Right atrium auricular region (tissue), 2 donors: ENCODE measurements around the gene ARHGAP45. TPM values are rescaled to one million over a fixed set of nuclear protein-coding genes. Genes with fewer than 3 reads are reported as not detected.
A peak's percentile ranks its signal among the peaks of the same experiment; 100 is the strongest.
"Not testable (repeated sequence)": the region's sequence is repeated elsewhere in the genome, so short reads cannot be mapped to it uniquely, and the experiment has no call there.

Experiments
- DNase-seq: peaks from one replicate; pipeline ENCODE4 v3.0.0-alpha.2; 2019; ENCODE audit warnings: low spot score
- H3K27ac ChIP-seq, 2 donors: fragments of 200-600 bp; sonication (generic); 1 replicate in 1 of 2; 2 replicates in 1 of 2; pipeline ENCODE4 v1.5.1; 2016 to 2019
- H3K27me3 ChIP-seq, 2 donors: fragments of 200-600 bp; sonication (generic); one replicate each; pipeline versions ENCODE4 v1.5.1 to v1.6.0; 2017 to 2019
- H3K36me3 ChIP-seq: fragments of 200-600 bp; sonication (generic); one replicate; pipeline ENCODE4 v1.5.1; 2016
- H3K4me1 ChIP-seq, 2 donors: fragments of 200-600 bp; sonication (generic); one replicate each; pipeline versions ENCODE4 v1.5.1 to v1.6.0; 2017 to 2019
- H3K4me3 ChIP-seq, 2 donors: fragments of 200-600 bp; sonication (generic); 1 replicate in 1 of 2; 2 replicates in 1 of 2; pipeline ENCODE4 v1.5.1; 2017 to 2019; ENCODE audit warnings: mild to moderate bottlenecking in 1 of 2, moderate library complexity in 1 of 2
- H3K9me3 ChIP-seq, 2 donors: fragments of 200-600 bp; sonication (generic); one replicate each; pipeline ENCODE4 v1.5.1; 2019
- total RNA-seq, 2 donors: library from RNA; depleted of rRNA; stranded (reverse); fragments of >200 nt; gene quantifications; one replicate each; pipeline ENCODE4 v1.1.0, GENCODE V29; 2016
- TF ChIP-seq, protein P1 (sequence below), 2 donors: fragments of 200-600 bp; sonication (generic); IDR thresholded peaks; one replicate each; pipeline ENCODE4 v1.5.1; 2019; ENCODE audit warnings: antibody characterized with exemption in 2 of 2

Gene ARHGAP45
- total RNA-seq, 2 donors from 2014 or later = 5.2 to 12.8 TPM

DNA sequence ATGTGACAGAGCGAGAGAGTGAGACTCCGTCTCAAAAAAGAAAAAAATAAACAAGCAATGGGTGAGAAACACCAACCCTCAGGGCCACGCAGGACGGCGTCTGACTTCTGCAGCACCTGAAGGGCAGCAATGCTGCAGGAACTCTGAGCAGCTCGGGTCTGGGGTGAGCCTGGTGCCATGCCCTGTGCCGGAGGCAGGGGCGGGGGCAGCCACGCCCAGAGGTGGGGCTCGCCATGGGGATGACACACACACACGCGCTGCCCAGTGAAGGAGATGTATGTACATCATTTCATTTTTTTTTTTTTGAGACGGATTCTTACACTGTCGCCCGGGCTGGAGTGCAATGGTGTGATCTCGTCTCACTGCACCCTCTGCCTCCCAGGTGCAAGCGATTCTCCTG is 61.1 kb downstream of the ARHGAP45 start:
- H3K9me3 ChIP-seq = no peaks in the 10 kb centered on the region
- DNase-seq = no peak
- no peak overlapping the region for H3K27ac ChIP-seq
- no peak overlapping the region for H3K4me3 ChIP-seq
- TF ChIP-seq, protein P1, sequence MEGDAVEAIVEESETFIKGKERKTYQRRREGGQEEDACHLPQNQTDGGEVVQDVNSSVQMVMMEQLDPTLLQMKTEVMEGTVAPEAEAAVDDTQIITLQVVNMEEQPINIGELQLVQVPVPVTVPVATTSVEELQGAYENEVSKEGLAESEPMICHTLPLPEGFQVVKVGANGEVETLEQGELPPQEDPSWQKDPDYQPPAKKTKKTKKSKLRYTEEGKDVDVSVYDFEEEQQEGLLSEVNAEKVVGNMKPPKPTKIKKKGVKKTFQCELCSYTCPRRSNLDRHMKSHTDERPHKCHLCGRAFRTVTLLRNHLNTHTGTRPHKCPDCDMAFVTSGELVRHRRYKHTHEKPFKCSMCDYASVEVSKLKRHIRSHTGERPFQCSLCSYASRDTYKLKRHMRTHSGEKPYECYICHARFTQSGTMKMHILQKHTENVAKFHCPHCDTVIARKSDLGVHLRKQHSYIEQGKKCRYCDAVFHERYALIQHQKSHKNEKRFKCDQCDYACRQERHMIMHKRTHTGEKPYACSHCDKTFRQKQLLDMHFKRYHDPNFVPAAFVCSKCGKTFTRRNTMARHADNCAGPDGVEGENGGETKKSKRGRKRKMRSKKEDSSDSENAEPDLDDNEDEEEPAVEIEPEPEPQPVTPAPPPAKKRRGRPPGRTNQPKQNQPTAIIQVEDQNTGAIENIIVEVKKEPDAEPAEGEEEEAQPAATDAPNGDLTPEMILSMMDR (IDR thresholded peaks at IDR 0.05) = no peak
- peaks cover 50% of the 10 kb centered on the region for H3K36me3 ChIP-seq
- peaks cover 0 to 35% of the 10 kb centered on the region in 2 donors for H3K4me1 ChIP-seq
- no peaks in the 10 kb centered on the region for H3K27me3 ChIP-seq

DNA sequence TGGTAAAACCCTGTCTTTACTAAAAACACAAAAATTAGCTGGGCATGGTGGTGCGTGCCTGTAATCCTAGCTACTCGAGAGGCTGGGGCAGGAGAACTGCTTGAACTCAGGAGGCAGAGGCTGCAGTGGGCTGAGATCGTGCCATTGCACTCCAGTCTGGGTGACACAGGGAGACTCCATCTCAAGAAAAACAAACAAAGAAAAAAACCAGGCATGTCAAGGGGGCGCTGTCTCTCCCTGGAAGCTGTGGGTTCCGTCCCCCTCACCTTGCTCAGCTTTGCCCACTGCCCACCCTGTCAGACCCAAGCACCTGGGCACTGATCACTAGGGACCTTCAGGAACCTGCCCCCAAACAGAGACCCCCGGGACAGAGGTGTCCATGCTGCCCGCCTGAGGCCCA is 62.1 kb downstream of the ARHGAP45 start:
- not testable (repeated sequence) for H3K4me3 ChIP-seq, H3K27me3 ChIP-seq, H3K9me3 ChIP-seq, DNase-seq, H3K27ac ChIP-seq
- Histone ChIP-seq H3K36me3 (peaks cover 40% of the 10 kb centered on the region), H3K4me1 (peaks cover 0 to 40% of the 10 kb centered on the region in 2 donors)

DNA sequence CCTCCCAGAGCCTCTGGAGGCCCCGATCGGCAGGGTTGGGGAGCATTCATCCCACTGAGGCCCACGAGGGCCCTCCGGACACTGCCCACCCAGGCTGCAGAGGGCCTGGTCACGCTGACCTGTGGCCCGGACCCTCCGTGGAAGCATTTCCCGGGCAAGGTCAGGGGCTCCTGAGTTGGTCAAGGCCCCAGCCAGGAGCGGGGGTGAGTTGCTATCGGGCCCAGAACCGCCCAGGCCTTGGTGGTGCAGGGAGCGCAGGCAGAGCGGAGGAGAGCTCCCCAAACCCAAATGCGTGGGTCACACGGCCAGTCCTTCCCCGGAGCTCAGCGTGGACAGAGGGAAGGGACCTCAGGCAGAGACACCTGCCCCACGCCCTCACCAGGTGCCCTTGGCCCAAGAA is 62.6 kb downstream of the ARHGAP45 start:
- TF ChIP-seq, protein P1 (IDR thresholded peaks at IDR 0.05) = no peak
- H3K36me3 ChIP-seq = peaks cover 36% of the 10 kb centered on the region
- H3K9me3 ChIP-seq = no peaks in the 10 kb centered on the region
- no peak for DNase-seq
- peaks cover 0 to 40% of the 10 kb centered on the region in 2 donors for H3K4me1 ChIP-seq
- H3K27ac ChIP-seq = no peak overlapping the region
- H3K27me3 ChIP-seq = no peaks in the 10 kb centered on the region
- no peak overlapping the region for H3K4me3 ChIP-seq

DNA sequence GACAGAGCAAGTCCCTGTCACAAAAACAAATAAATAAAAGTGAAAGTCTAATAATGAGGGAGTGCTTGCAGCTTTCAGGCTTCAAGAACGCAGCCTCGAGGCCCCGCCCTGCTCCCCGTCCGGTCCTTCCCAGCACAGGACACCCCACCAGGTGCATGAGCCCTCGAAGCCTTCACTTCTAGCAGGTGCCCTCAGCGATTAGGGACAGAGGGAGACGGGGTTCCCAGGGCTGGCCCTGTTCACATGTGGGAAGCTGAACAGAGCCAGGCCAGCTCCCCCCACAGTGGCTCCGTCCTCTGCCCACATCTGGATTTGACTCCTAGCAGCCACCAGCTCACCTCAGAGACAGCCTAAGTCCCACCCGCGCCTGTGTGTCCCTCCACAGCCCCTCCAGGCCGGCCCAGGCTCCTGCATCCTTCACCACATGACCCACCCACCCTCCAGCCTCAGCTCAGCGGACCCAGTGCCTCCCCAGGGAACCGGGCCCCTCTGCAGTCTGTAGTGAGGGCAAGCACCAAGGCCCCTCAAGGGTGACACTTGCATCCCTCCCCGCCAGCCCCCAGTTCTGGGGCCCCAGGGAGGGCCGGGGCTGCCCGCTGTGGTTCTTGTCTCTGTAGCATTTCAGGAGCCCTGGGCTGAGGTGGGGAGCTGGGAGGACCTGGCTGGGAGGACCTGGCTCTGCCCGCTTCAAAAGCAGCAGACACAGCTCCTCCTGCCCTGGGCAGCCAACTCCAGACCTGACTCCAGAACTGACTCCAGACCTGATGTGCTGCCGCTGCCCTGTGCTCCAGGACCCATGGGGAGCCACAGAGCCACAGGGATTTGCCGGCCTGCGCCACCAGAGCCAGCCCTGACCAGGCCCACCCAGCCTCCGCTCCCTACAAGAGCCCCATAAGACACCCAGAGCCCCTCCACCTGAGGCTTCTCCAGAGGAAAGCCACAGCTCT is 64.1 kb downstream of the ARHGAP45 start:
- Histone ChIP-seq H3K27ac (peak overlapping the region; percentile 78 to 80), H3K4me3 (peak overlapping the region; percentile 58 to 60), H3K9me3 (no peaks in the 10 kb centered on the region), H3K4me1 (peaks cover 0 to 48% of the 10 kb centered on the region in 2 donors), H3K36me3 (peaks cover 21% of the 10 kb centered on the region), H3K27me3 (no peaks in the 10 kb centered on the region)
- TF ChIP-seq, protein P1 (IDR thresholded peaks at IDR 0.05) = no peak
- DNase-seq = no peak

DNA sequence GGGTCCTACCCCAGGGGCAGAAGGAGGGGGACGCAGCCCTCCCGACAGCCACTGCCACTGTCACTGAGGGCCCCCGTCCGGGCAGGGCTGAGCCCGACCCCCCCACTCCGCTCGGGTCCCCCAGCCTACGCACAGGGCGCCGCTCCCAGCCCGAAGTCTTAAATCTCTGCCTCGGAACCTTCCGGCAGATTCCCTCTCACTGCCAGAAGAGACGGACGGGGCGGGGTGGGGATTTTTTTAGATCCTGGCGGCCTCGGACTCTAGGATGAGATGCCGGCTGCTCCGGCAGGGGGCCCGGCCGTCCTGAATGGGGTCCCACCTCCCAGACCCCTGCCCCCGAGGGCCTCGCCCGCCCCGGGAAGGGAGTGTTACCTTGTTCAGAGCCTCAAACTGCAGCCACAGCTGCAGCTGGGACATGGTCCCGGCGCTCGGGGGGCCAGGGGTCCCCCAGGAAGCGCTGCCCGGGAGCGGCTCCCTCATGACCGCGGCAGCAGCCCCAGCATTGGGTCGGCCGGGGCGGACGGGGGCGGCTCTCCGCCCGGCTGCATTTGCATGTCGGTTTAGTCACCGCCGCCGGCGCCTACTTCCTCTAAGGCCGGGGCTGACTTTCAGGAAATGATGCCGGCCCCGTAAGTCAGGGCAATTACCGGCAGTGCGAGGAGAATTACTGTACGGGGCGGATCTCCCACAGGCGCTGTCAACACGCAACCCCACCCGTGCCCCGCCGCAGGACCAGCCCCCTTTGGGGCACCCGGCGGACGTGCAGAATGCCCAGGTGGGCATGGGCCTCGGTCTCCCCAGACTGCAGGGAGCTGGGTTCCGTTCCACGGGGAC is 65.0 kb downstream of the ARHGAP45 start:
- Histone ChIP-seq H3K4me1 (peaks cover 0 to 56% of the 10 kb centered on the region in 2 donors), H3K27ac (peak overlapping the region; percentile 78 to 80), H3K4me3 (peak overlapping the region; percentile 58 to 60), H3K9me3 (no peaks in the 10 kb centered on the region), H3K36me3 (peaks cover 12% of the 10 kb centered on the region), H3K27me3 (no peaks in the 10 kb centered on the region)
- TF ChIP-seq, protein P1 (IDR thresholded peaks at IDR 0.05) = peak in 1 of 2 donors; percentile 23
- DNase-seq = peak; percentile 96
